ENCODE results near the gene PLEKHF1. TPM values are rescaled to one million over a fixed set of nuclear protein-coding genes. Genes with fewer than 3 reads are reported as not detected.
A peak's percentile ranks its signal among the peaks of the same experiment; 100 is the strongest.

Gene PLEKHF1
- total and polyA plus RNA-seq, 12 donors = 7.0 to 47.9 (median 20.0) TPM

GRCh38 chr19:29658221-29658991 lies 6.9 kb upstream of the PLEKHF1 start:
- Histone ChIP-seq H3K27me3 (no peaks in the 10 kb centered on the region), H3K27ac (no peak overlapping the region), H3K4me1 (peaks cover 6 to 24% (median 20%) of the 10 kb centered on the region in 9 donors), H3K36me3 (no peaks in the 10 kb centered on the region), H3K4me3 (no peak overlapping the region), H3K9me3 (peaks cover 0 to 7% (median 0%) of the 10 kb centered on the region in 11 donors)
- ATAC-seq (no peak), DNase-seq (no peak)
- WGBS, 2 donors = 82 to 83% methylated on average over 5 of the region's 5 CpGs
- TF ChIP-seq CTCF (IDR thresholded peaks at IDR 0.05) = no peak
- intact Hi-C loops (cut with DNase I) = no loop called here

GRCh38 chr19:29660835-29661234 lies 4.4 kb upstream of the PLEKHF1 start:
- Histone ChIP-seq H3K4me1 (peaks cover 9 to 44% (median 27%) of the 10 kb centered on the region in 9 donors), H3K27ac (no peak overlapping the region), H3K36me3 (no peaks in the 10 kb centered on the region), H3K9me3 (no peaks in the 10 kb centered on the region), H3K4me3 (no peak overlapping the region), H3K27me3 (no peaks in the 10 kb centered on the region)
- 57 to 58% methylated on average over 10 of the region's 10 CpGs for whole genome bisulfite sequencing, 2 donors
- DNase-seq = no peak
- intact Hi-C loops (cut with DNase I) = loop anchor here in 3 of 10 donors (5.0 to 10.0 kb wide), 2 partner anchors 49 to 54 kb away; partner anchors contain the start of gene C19orf12 (in 3 of the 3)
- ATAC-seq = no peak
- no peak for TF ChIP-seq CTCF (IDR thresholded peaks at IDR 0.05)

- no peaks in the 10 kb centered on the region for H3K27me3 ChIP-seq
- H3K4me3 ChIP-seq = peak overlapping the region in 4 of 10 donors; percentile 1 to 20 (median 8)
- peaks cover 13 to 58% (median 32%) of the 10 kb centered on the region in 9 donors for H3K4me1 ChIP-seq
- H3K36me3 ChIP-seq = peaks cover 0 to 3% (median 0%) of the 10 kb centered on the region in 9 donors
- DNase-seq (no peak), ATAC-seq (peak in 1 of 8 donors; percentile 2)
- H3K9me3 ChIP-seq = no peaks in the 10 kb centered on the region
- peak overlapping the region; percentile 84 to 97 (median 90) for H3K27ac ChIP-seq
- intact Hi-C loops (cut with DNase I) = loop anchor here in 3 of 10 donors (5.0 to 10.0 kb wide), 2 partner anchors 50 to 53 kb away; partner anchors contain the start of gene C19orf12 (in 3 of the 3)
- TF ChIP-seq CTCF (IDR thresholded peaks at IDR 0.05) = no peak
- WGBS, 2 donors = 0 to 7% methylated on average over 1 of the region's 1 CpG
Observed at GRCh38 chr19:29662278-29662603, 3.0 kb upstream of the PLEKHF1 start.

GRCh38 chr19:29662604-29663404 lies 2.5 kb upstream of the PLEKHF1 start:
- peaks cover 0 to 5% (median 0%) of the 10 kb centered on the region in 9 donors for H3K36me3 ChIP-seq
- no peak for TF ChIP-seq CTCF (IDR thresholded peaks at IDR 0.05)
- 18 to 27% methylated on average over 17 of the region's 17 CpGs for WGBS, 2 donors
- H3K9me3 ChIP-seq = no peaks in the 10 kb centered on the region
- peak; percentile 62 to 65 for DNase-seq
- H3K4me3 ChIP-seq = peak overlapping the region in 4 of 10 donors; percentile 1 to 20 (median 8)
- H3K4me1 ChIP-seq = peaks cover 18 to 64% (median 37%) of the 10 kb centered on the region in 9 donors
- peak overlapping the region; percentile 84 to 97 (median 90) for H3K27ac ChIP-seq
- ATAC-seq = peak; percentile 13 to 50 (median 36)
- H3K27me3 ChIP-seq = no peaks in the 10 kb centered on the region
- intact Hi-C loops (cut with DNase I) = loop anchor here in 3 of 10 donors (5.0 to 10.0 kb wide), 2 partner anchors 51 to 52 kb away; partner anchors contain the start of gene C19orf12 (in 3 of the 3)
